ENCODE results near the gene BRDT.

BRDT gene

DNA sequence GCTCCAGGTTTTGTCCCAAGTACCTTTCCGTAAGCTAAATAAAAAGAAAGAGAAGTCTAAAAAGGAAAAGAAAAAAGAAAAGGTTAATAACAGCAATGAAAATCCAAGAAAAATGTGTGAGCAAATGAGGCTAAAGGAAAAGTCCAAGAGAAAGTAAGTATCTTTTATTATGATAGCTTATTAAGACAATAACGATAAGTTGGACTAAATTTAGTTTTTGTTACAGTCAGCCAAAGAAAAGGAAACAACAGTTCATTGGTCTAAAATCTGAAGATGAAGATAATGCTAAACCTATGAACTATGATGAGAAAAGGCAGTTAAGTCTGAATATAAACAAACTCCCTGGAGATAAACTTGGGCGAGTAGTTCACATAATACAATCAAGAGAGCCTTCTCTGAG, 31.5 kb downstream of the BRDT start:
- H3K4me3 ChIP-seq (ENCODE audit: low read depth, low read length): no peak overlapping the region
- TF ChIP-seq, protein P1, sequence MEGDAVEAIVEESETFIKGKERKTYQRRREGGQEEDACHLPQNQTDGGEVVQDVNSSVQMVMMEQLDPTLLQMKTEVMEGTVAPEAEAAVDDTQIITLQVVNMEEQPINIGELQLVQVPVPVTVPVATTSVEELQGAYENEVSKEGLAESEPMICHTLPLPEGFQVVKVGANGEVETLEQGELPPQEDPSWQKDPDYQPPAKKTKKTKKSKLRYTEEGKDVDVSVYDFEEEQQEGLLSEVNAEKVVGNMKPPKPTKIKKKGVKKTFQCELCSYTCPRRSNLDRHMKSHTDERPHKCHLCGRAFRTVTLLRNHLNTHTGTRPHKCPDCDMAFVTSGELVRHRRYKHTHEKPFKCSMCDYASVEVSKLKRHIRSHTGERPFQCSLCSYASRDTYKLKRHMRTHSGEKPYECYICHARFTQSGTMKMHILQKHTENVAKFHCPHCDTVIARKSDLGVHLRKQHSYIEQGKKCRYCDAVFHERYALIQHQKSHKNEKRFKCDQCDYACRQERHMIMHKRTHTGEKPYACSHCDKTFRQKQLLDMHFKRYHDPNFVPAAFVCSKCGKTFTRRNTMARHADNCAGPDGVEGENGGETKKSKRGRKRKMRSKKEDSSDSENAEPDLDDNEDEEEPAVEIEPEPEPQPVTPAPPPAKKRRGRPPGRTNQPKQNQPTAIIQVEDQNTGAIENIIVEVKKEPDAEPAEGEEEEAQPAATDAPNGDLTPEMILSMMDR (IDR thresholded peaks at IDR 0.05; ENCODE audit: borderline replicate concordance, insufficient read depth, low read depth, low read length): no peak

DNA sequence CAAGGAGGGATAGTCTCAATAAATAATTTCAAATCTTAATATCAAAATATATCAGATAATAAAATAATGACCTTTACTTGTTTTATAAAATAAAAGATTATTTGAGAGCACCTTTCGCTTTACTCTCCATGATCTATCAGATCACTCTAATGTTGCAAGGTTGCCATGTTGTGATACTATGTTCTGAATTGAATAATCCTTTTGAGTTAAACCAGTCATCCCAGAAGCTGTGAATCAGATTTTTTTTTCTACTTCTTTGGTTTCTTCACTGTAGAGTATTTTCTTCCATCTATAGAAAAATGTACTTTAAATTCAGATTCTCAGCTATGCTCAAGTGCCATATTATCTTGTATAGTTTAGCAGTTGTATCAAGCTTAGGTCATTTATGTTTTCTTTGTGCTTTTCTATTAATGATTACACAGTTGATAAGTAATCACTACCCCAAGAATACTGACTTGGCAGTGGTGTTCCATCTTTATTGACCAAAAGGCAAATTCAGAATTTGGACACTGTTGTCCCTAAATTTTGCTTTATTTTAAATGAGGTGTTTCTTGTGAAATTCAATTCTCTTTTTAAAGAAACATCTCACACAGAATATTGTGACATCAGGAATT, 32.9 kb downstream of the BRDT start:
- TF ChIP-seq, protein P1 (IDR thresholded peaks at IDR 0.05; ENCODE audit: borderline replicate concordance, insufficient read depth, low read depth, low read length): no peak
- H3K4me3 ChIP-seq (ENCODE audit: low read depth, low read length): no peak overlapping the region

DNA sequence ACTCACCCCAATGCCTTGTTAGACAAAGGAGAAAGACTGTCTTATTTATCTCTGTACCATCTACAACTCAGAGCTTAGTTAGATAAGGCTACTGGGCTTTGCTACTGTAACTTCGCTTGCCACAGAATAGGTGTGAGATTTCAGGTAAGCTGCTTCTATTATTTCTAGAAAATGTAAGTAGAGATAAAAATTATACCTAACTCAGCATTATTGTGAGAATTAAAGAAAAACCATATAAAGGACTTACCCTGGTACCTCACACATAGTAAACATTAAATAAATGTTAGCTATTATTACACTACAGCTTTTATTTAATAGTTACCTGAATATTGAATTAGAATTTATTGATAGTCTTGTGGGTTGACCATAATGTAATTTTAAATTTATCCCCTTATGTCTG, 44.1 kb downstream of the BRDT start:
- TF ChIP-seq, protein P1 (IDR thresholded peaks at IDR 0.05; ENCODE audit: borderline replicate concordance, insufficient read depth, low read depth, low read length): no peak

DNA sequence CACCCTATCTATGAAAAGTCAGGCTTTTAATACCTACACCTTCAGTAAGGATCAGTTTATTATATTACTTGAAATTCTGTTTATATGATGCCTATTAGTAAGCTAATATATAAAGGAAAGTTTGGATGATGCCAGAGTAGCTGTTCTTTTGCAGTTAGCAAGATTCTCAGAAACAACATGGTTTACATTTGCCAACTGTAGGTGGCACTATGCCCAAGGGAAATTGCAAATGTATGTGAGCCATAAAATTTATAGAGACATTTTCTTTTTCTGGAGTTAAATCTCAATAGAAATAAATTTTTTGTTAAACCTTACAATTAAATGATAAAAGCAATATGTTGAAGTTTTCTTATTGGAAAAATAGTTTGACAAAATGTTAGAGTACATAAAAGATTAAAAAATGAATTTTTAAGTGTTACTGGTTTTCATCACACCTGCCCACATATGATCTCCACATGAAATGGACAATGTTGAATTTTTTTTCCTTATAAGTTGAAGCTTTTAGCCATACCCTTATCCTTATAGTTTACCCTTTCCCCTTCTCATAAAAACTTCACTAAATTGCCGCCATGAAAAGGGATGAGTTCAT, 48.5 kb downstream of the BRDT start:
- H3K4me3 ChIP-seq (ENCODE audit: low read depth, low read length): no peak overlapping the region
- TF ChIP-seq, protein P1 (IDR thresholded peaks at IDR 0.05; ENCODE audit: borderline replicate concordance, insufficient read depth, low read depth, low read length): peak; percentile 27; the same call in 1 of the 2 replicates

More for the DNA sequence above, 44.1 kb downstream of the BRDT start:
- no peak overlapping the region for H3K4me3 ChIP-seq (ENCODE audit: low read depth, low read length)

DNA sequence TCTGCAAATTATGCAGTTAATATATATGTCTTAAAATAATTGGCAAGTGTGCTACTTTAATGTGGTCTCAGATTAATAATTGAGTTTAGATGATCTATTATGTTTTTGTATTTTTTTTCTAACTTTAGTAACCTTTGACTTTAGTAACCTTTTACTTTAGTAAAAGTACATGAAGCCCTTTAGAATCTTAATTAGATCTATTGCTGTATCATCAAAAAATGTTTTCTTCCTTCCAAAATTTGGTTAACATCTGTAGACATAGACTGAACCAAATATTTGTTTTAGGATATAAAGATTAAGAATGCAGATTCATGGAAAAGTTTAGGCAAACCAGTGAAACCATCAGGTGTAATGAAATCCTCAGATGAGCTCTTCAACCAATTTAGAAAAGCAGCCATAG, 54.9 kb downstream of the BRDT start:
- no peak overlapping the region for H3K4me3 ChIP-seq (ENCODE audit: low read depth, low read length)
- TF ChIP-seq, protein P1 (IDR thresholded peaks at IDR 0.05; ENCODE audit: borderline replicate concordance, insufficient read depth, low read depth, low read length): no peak

DNA sequence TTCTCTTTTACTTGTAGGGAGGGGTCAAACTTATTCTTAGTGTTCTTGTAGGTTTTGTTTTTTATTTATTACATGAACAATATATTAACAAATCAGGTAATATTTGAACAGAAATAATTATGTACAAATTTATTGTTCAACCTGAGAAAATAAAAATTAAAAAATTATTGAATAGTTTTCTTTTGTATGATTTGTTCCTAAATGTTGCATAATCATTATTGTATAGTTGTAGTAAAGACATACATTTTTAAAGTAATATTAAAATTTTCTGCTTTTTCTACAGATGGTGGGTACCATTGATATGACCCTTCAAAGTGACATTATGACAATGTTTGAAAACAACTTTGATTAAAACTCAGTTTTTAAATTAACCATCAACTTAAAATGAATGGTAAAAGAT, 64.7 kb downstream of the BRDT start:
- TF ChIP-seq, protein P1 (IDR thresholded peaks at IDR 0.05; ENCODE audit: borderline replicate concordance, insufficient read depth, low read depth, low read length): no peak
- H3K4me3 ChIP-seq (ENCODE audit: low read depth, low read length): no peak overlapping the region

DNA sequence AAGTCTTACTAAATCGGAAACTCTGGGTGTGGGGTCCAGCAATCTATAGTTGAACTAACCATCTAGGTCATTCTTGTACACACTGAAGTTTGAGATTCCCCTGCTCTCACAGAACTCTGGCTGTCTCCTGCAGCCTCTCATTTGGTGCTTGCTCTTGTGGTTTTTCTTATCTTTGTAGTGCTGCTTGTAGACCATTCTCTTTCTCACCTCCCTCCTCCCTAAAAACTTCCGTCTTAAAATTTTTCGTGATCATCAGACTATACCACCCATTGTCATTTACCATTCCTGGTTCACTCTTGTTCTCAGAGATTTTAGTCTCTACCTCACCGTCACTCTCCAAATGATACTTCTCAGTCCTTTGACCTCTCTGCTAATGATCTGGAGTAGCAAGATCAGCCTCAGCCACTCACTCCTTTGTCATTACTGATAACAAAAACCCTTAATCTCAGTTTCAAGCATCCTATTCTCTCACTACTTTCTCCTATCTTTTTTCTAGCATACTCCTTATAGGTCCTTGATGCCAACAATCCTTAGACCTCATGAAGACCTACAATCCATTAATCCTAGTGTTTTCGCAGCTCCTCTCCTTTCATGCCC, 67.6 kb downstream of the BRDT start:
- no peak overlapping the region for H3K4me3 ChIP-seq (ENCODE audit: low read depth, low read length)
- TF ChIP-seq, protein P1 (IDR thresholded peaks at IDR 0.05; ENCODE audit: borderline replicate concordance, insufficient read depth, low read depth, low read length): no peak
